Smooth muscle cell (in vitro differentiated cells): ENCODE data around the gene TMEM115. TPM values are rescaled to one million over a fixed set of nuclear protein-coding genes. Genes with fewer than 3 reads are reported as not detected.

Experiments used
- DNase-seq: peaks from one replicate; lab custom pipeline; 2025; ENCODE audit not compliant: unreplicated experiment; lab: John Stamatoyannopoulos, UW
- H2AFZ ChIP-seq: fragments of 200-600 bp; sonication (generic); 2 replicates; pipeline ENCODE4 v1.6.0; 2016; ENCODE audit warnings: antibody characterized with exemption, low read depth, mild to moderate bottlenecking
- H3F3A ChIP-seq: fragments of 200-600 bp; sonication (generic); 2 replicates; pipeline ENCODE4 v1.6.0; 2017; ENCODE audit warnings: antibody characterized with exemption, low read depth
- H3K27ac ChIP-seq: fragments of 200-600 bp; sonication (generic); 2 replicates; pipeline ENCODE4 v1.5.1; 2016; ENCODE audit warnings: low read depth, mild to moderate bottlenecking
- H3K27me3 ChIP-seq: fragments of 200-600 bp; sonication (generic); 2 replicates; pipeline ENCODE4 v1.6.1; 2016; ENCODE audit warnings: low read depth, mild to moderate bottlenecking
- H3K36me3 ChIP-seq: fragments of 200-600 bp; sonication (generic); 2 replicates; pipeline ENCODE4 v1.5.1; 2016; ENCODE audit warnings: low read depth
- H3K4me1 ChIP-seq: fragments of 200-600 bp; sonication (generic); 2 replicates; pipeline ENCODE4 v1.5.1; 2016; ENCODE audit warnings: low read depth
- H3K4me2 ChIP-seq: fragments of 200-600 bp; sonication (generic); 2 replicates; pipeline ENCODE4 v1.6.0; 2016; ENCODE audit warnings: mild to moderate bottlenecking
- H3K4me3 ChIP-seq: fragments of 200-600 bp; sonication (generic); 2 replicates; pipeline ENCODE4 v1.5.1; 2016; ENCODE audit warnings: mild to moderate bottlenecking
- H3K79me2 ChIP-seq: fragments of 200-600 bp; sonication (generic); 2 replicates; pipeline ENCODE4 v1.6.0; 2016; ENCODE audit warnings: low read depth, mild to moderate bottlenecking
- H3K9ac ChIP-seq: fragments of 200-600 bp; sonication (generic); 2 replicates; pipeline ENCODE4 v1.6.0; 2016; ENCODE audit warnings: low read depth
- H3K9me3 ChIP-seq: fragments of 200-600 bp; sonication (generic); replicated peaks from 2 replicates; pipeline ENCODE4 v1.5.1; 2016; ENCODE audit warnings: low read depth
- H4K20me1 ChIP-seq: fragments of 200-600 bp; sonication (generic); 2 replicates; pipeline ENCODE4 v1.6.0; 2016; ENCODE audit warnings: low read depth
- WGBS: methylation state at CpG from one replicate; pipeline ENCODE4 v1.1.7; 2016; ENCODE audit warnings: low lambda C conversion rate; 5-methylcytosine and 5-hydroxymethylcytosine counted together
- polyA plus RNA-seq: library from polyadenylated mRNA; unstranded; fragments of >200 nt; fragmentation: Nextera tagmentation; extraction: Ambion mirVana; gene quantifications from 2 replicates; pipeline ENCODE4 v1.2.1, GENCODE V29; 2016
- total RNA-seq: library from RNA; depleted of rRNA; stranded (reverse); fragments of >200 nt; gene quantifications from 2 replicates; pipeline ENCODE4 v1.2.3, GENCODE V29; 2014
- TF ChIP-seq, protein P1 (sequence below): fragments of 200-600 bp; sonication (generic); IDR thresholded peaks from 2 replicates; pipeline ENCODE4 v1.5.1; 2017; ENCODE audit warnings: borderline replicate concordance, mild to moderate bottlenecking, antibody characterized with exemption; ENCODE audit not compliant: insufficient read depth, poor library complexity, severe bottlenecking

Gene TMEM115, protein sequence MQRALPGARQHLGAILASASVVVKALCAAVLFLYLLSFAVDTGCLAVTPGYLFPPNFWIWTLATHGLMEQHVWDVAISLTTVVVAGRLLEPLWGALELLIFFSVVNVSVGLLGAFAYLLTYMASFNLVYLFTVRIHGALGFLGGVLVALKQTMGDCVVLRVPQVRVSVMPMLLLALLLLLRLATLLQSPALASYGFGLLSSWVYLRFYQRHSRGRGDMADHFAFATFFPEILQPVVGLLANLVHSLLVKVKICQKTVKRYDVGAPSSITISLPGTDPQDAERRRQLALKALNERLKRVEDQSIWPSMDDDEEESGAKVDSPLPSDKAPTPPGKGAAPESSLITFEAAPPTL
- 33.6 and 42.7 TPM in 2 replicates for total RNA-seq
- 53.2 and 56.6 TPM in 2 replicates for polyA plus RNA-seq

DNA sequence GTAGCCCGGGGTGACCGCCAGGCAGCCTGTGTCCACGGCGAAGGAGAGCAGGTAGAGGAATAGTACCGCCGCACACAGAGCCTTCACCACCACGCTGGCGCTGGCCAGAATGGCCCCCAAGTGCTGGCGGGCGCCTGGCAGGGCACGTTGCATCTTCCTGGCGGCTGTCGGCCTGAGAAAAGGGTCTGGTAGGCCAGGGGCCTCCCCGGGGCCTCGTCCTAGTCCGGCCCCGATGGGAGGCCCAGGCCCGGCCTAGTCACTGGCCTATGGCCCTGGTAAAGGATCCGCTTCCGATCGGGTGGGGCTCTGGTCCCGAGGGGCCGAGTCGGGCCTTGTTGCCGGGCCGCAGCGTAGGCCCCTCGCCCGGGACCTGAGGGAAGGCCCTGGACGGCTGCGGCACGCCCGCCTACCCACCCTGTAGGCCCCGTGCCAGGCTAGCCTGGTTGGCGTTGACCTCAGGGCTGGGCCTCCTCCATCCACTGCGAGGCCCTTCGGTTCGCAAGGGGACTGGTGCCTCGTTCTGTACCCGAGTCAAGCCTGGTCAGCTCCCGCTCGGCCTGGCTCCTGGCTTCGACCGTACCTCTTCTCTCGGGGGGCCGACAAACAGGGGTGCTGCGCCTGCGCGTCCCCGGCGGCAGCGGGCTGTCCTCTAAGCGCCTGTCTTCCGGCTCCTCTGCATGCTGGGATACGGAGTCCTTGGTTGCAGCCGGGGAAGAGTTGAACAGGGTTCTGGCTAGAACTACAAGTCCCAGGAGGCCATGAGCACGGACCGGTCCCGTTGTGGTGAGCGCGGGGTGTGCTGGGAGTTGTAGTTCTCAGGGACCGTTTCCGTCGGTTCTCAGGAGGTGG, at the start of gene TMEM115:
TSS of gene TMEM115 (minus strand) at position 611 of the 849 bp plus-strand sequence. CDS start at position 153, 458 bp downstream.
- H3K27me3 ChIP-seq, result no peaks in the 10 kb centered on the region
- no peaks in the 10 kb centered on the region for H3F3A ChIP-seq
- H3K4me1 ChIP-seq, result peaks cover 23% of the 10 kb centered on the region
- peak within 1 kb of the TSS; percentile 76 for H2AFZ ChIP-seq
- H3K4me3 ChIP-seq, result peak within 1 kb of the TSS; percentile 64
- peak; percentile 80 for DNase-seq
- peaks cover 39% of the 10 kb centered on the region for H3K79me2 ChIP-seq
- peak within 1 kb of the TSS; percentile 93 for H3K9ac ChIP-seq
- peak within 1 kb of the TSS; percentile 92 for H3K4me2 ChIP-seq
- H3K27ac ChIP-seq, result peak within 1 kb of the TSS; percentile 71
- TF ChIP-seq, protein P1, sequence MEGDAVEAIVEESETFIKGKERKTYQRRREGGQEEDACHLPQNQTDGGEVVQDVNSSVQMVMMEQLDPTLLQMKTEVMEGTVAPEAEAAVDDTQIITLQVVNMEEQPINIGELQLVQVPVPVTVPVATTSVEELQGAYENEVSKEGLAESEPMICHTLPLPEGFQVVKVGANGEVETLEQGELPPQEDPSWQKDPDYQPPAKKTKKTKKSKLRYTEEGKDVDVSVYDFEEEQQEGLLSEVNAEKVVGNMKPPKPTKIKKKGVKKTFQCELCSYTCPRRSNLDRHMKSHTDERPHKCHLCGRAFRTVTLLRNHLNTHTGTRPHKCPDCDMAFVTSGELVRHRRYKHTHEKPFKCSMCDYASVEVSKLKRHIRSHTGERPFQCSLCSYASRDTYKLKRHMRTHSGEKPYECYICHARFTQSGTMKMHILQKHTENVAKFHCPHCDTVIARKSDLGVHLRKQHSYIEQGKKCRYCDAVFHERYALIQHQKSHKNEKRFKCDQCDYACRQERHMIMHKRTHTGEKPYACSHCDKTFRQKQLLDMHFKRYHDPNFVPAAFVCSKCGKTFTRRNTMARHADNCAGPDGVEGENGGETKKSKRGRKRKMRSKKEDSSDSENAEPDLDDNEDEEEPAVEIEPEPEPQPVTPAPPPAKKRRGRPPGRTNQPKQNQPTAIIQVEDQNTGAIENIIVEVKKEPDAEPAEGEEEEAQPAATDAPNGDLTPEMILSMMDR, result no peak
- peaks cover 41% of the 10 kb centered on the region for H4K20me1 ChIP-seq
- 9% methylated on average over 63 of the region's 64 CpGs for WGBS
- no peaks in the 10 kb centered on the region for H3K9me3 ChIP-seq
- H3K36me3 ChIP-seq, result no peaks in the 10 kb centered on the region

DNA sequence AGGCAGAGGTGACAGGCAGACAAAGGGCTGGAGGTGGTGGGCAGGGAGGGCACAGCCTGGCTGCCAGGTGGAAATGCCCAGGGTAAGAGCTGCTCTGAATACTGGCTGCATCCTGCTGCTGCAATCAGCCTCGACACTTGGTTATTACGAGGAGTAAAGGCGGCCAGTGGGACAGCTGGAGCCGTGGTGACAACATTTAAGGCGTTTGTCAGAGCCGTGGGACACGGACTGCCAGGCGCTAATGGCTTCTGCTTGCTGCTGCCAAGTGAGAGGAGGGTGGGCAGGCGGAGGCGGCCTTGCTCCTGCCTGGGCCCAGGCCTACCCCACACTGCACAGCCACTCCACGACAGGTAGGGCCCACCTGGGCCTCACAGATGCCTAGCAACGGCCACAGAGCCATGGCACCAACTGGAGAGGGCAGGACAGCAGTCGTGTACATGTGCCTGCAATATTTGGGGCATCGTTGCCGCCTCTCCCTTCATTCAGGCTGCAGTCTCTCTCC, 49.2 kb upstream of the TMEM115 start:
- H4K20me1 ChIP-seq, result no peaks in the 10 kb centered on the region
- H3K36me3 ChIP-seq, result no peaks in the 10 kb centered on the region
- H3K79me2 ChIP-seq, result no peaks in the 10 kb centered on the region
- DNase-seq, result no peak
- no peak overlapping the region for H3K9ac ChIP-seq
- H3K27me3 ChIP-seq, result peaks cover 4% of the 10 kb centered on the region
- WGBS, result 80% methylated on average over 15 of the region's 15 CpGs
- TF ChIP-seq, protein P1, result no peak
- no peak overlapping the region for H3K4me3 ChIP-seq
- H2AFZ ChIP-seq, result no peak overlapping the region
- H3K4me1 ChIP-seq, result no peaks in the 10 kb centered on the region
- no peak overlapping the region for H3K4me2 ChIP-seq
- H3K9me3 ChIP-seq, result no peaks in the 10 kb centered on the region
- H3F3A ChIP-seq, result no peaks in the 10 kb centered on the region
- no peak overlapping the region for H3K27ac ChIP-seq

DNA sequence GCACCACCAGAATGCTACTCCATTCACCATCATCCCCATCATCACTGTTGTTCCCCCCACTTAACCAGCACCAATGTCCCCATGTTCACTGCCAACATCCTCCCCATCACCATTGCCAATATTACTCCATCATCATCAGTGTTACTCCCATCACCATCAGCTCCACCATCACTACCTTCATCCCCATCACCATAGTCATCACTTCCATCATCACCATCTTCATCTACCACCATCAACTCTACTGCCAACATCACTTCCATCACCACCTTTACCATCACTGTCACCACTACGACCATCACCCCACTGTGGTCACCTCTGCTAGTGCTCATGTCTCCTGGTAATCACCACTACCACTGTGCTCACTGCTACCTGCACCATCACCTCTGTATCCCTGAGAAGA, 47.2 kb upstream of the TMEM115 start:
- no peaks in the 10 kb centered on the region for H4K20me1 ChIP-seq
- 65% methylated on average over 1 of the region's 1 CpG for WGBS
- peaks cover 5% of the 10 kb centered on the region for H3K27me3 ChIP-seq
- no peak overlapping the region for H2AFZ ChIP-seq
- no peaks in the 10 kb centered on the region for H3K4me1 ChIP-seq
- DNase-seq, result no peak
- no peaks in the 10 kb centered on the region for H3K9me3 ChIP-seq
- H3K79me2 ChIP-seq, result no peaks in the 10 kb centered on the region
- no peak overlapping the region for H3K27ac ChIP-seq
- H3K4me2 ChIP-seq, result no peak overlapping the region
- H3F3A ChIP-seq, result no peaks in the 10 kb centered on the region
- no peak overlapping the region for H3K9ac ChIP-seq
- H3K4me3 ChIP-seq, result no peak overlapping the region
- H3K36me3 ChIP-seq, result no peaks in the 10 kb centered on the region
- TF ChIP-seq, protein P1, result no peak
